GM21423 (cell line): Measurements from ENCODE around the gene AMIGO1.

Source experiments
- ATAC-seq: cut with Tn5 transposase; IDR thresholded peaks from one replicate; pipeline ENCODE4 v1.9.1; 2021; ENCODE audit warnings: mild to moderate bottlenecking, moderate library complexity; ENCODE audit not compliant: unreplicated experiment

AMIGO1 gene

DNA sequence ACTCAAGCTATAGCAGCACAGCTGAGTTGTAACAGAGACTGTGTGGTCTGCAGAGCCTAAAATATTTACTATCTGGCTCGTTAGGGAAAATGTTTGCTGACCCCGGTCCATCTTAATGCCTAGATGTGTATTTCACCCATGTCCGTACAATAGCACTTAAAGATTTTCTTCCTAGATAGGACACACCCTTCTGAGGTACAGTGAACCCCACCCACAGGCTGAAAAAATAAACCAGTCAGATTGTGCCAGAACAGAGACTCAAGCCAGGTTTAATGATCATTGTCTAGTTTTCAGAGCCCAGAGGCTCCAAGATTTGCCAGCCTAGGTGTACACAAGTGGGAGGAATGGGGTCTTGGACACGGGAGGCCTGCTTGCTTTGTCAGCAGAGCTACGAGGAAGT, 5.6 kb downstream of the AMIGO1 start:
- no peak for ATAC-seq

DNA sequence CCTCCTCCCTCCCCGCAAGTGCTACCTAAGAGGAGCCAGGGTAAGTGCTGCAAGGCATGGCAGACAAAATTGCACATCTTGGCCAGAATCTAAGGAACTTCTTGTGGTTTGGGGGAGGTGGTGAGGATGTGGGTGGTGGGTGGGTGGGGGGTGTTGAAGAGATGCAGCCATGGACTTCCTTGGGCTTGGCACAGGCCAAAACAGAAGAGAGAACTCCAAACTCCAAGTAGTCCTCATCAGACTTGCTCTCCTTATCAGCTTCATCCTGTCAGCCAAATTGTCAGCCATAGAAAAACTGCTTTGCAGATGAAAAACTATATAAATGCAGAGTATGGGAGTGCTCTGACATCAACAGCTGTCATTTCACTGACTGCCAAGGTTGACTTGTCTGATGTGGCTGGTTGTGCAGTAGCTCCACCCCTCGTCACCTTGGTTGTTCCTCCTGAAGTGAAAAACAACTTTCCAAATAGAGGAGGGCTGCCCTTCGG, 7.1 kb downstream of the AMIGO1 start:
- ATAC-seq: no peak

DNA sequence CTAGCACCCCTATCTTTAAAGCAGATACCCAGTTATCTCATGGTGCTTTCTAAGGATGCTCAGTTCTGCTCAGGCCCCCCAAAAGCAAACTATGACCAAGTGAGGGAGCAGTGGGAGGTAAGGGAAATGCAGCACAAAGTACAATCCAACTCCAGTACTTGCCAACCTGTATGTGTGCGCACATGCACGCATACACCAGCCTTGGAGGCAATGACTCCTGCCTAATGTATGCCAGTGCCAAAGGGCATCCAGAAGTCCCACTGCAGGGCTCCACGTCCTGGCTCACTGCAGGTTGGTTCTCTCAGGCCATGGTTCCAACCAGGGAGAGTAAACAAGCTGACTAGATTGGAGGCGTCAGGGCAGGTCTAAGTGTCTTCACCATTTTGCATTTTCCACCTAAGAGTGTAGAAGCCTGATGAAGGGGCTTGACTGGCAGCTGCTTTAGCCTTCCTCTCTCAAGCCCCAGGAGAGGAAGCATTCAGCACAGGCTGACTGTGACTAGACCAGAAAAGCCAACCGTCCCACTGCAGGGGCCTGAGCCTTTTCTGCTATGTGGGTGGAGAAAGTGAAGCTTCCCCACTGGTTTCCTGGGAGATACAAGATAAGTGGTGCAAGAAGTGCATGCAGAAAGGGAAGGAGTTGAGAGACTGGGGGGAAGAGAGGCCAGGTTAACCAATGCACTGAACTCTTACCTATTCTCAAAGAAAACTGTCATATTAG, 7.7 kb downstream of the AMIGO1 start:
- no peak for ATAC-seq

DNA sequence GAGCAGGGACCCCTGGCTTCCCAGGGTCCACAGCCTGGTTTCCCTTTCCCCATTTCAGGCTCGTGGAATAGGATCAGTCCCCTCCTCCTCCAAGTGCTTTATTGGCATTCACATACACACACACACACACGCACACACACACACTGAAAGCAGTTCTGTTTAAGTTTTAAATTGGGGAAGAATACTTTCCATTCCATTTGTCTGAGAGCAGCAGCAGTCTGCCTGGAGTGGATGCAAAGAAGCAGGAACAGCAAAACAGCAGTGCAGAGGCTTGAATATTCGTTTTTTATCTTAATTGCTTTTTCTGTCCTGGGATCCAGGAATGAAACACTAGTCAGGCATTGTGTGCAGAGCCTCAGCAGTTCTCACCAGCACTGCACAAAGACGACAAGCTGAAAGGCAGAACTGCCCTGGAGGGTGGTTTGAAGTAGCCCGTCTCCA, 8.6 kb downstream of the AMIGO1 start:
- no peak for ATAC-seq

DNA sequence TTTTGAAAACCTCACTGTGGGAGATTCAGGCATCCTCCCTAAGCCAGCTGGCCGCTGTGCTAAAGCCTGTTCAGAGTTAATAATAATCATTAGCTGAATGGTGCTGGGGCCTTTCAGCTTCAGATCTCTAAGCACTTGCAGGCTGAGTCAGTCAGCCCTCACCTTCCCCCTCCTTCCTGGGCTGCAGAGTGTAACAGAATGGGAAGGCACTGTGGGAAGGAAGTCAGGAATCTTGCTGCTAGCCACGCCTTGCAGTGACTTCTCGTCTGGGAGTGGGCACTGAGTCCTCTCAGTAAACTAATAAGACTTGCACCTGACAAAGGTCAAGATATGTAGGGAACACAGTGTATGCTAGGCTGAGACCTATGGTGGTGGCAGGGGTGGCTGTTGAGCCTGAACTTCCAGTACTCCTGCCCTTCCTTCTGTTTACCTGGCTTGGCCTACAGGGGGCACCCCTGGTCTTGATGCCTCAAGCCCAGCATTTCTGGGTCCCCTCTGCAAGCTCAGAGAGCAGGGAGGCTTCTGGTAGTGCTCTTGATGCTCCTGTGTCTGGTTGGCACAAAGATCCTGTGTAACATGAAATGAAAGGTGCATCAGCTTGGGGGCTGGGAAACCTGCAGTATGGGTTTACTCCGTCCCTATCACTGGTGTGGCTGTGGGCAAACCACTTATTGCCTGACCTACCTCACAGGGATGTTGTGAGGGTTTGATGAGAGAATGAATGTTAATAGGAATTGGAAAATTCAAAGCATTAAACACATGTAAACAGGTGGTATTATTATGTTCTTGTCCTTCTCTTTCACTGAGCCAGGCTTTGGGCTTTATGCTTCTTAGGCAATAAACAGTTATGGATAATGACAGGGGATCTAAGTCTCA, 9.6 kb downstream of the AMIGO1 start:
- no peak for ATAC-seq

DNA sequence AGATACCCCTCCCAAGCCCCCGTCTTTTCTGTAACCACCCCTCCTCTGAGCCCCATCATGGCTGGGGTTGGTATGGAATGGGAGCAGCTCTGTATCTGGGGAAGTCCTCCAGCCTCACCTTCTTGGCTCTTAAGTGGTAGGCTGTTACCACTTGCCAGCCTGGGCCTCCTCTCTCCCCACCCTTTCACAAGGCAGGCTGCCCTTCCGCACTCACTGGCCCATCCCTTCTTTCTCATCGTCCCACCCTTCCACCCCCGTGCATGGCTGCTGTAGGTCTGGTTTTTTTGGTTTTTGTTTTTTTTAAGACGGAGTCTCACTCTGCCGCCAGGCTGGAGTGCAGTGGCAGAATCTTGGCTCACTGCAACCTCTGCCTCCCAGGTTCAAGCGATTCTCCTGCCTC, 10.4 kb downstream of the AMIGO1 start:
- ATAC-seq: no peak

DNA sequence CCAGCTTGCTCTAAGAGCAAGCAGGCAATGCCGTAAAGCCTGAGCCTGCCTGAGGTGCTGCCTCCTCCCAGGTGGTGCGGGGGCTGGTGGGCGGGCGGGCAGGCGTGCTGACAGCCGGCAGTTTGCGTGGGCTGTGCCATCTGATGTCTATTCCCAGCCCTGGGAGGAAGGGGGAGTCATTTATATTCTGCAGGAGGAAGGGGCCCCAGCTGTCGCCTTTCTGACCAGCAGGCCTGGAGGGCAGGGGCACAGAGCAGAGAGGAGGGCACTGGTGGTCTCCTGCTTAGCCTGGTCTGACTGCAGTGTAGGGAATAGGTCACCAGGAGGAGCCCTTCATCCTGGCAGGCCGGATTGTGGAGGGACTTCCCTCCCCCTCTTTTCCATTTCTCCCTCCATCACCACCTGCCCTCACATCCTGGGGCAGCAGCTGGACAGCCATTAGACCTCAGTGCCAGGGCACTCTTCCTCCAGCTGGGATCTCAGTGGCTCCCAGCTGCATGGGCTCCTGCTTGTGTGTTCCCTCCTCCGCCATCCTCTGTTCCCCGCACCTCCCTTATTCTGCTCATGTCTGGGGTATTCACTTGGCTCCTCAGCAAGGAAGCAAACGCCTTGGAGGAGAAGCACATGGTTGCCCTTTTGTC, 11.2 kb downstream of the AMIGO1 start:
- no peak for ATAC-seq

DNA sequence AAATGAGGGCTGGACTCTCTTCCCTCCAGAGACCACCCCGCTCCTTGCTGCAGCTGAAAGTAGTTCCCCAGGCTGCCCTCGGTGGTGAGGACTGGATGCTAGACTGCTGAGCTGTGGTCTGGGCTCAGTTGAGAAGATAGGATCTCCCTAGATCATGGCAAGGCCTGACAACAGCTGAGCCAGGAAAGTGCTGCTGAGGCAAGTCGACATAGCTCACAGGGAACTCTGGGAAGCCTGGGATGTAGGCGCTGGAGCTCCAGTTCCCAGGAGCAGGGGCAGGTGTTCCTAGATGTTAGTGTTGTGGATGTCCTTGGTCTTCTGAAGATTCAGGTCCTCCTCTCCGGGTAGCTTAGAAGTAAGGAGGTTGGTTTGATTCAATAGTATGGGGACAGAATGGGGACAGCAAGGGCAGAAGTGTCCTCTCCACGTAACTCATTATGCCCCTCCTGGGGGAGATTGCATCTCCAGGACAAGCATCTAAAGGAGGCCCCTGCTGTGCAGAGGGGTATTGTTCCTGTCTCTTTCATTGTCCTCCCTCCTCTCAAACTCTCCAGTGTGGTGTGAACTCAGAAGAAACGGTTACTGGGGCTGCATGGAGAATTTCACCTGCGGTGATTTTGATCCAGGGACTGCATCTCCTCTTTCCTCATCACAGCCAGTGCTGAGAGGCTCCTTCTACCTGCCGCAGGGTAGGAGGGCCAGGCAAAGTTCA, 11.9 kb downstream of the AMIGO1 start:
- ATAC-seq: no peak

DNA sequence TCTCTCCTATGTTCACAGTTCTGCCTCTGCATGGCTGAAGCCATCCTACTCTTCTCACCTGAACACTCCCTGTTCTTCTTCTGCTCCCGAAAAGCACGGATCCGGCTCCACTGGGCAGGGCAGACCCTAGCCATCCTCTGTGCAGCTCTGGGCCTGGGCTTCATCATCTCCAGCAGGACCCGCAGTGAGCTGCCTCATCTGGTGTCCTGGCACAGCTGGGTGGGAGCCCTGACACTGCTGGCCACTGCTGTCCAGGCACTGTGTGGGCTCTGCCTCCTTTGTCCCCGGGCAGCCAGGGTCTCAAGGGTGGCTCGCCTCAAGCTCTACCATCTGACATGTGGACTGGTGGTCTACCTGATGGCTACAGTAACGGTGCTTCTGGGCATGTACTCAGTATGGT, 13.8 kb downstream of the AMIGO1 start:
- no peak for ATAC-seq

DNA sequence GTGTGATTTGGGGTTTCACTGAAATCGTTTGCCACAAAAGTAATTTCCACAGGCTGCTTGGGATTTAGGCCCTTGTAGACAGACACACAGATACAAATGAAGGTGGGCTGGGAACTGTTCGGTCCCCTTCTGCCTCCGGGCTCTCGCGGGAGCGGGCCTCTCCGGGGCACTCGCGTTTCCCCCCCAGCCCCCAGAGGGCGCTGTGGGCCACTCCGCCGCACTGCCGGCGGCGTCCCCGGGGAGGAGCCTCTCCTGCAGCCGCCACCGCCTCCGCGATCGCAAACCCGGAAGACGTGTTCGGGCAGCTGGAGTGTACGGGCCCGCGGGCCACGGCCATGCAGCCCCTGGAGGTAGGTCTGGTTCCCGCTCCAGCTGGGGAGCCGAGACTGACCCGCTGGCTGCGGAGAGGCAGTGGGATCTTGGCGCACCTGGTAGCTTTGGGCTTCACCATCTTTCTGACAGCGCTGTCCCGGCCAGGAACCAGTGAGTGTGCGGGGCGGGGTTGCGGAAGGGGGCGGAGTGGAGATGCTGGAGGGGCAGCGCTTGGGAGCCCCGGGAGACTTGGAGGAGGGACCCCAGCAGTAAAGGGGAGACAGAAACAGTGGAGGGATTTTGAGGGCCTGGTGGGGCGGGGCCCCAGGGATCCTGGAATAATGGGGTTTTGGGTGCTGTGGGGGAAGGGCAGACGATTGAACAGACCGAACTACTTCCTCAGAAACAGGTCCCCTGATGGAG, 15.6 kb downstream of the AMIGO1 start, which contains the start of gene CYB561D1:
TSS of gene CYB561D1 (plus strand) at position 290 of the 735 bp plus-strand sequence. CDS start at position 336, 46 bp downstream.
- ATAC-seq: peak; percentile 83

DNA sequence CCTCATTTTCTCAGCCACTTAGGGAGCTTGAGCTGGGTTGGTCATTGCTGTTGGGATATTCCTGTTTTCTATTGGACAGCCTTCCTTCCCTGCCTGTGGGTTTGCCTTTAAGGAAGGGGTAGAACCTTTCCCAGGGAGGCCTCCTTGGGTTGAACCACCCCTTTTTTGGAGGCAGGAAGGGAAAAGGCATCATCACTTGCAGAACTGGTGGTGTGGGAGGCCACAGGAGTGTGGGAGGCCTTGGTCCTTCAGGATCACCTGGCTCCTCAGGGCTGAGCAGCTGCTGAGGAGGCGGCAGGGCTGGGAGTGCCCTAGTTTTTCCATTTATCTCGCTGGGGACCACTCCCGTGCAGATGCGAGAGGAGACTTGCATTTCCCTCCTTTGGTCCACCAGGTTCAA, 16.3 kb downstream of the AMIGO1 start:
- ATAC-seq: no peak

DNA sequence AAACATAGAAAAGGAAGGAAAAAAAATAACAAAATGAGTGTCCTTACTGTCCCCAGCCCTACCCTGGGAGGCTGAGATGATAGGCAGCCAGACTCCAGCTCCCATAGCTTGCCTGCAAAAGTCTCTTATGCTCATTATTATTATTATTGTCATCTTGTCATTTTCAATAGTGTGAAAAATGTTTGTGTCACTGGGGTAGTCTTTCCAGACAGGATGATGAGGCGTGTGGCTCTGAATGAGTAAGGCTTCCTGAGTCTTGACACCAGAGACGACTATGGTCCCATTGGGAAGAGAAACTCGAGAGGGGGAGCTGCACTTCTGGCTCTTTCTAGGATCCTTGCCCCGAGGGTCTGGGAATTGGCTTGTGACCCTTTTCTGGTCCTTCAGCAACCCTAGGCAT, 16.7 kb downstream of the AMIGO1 start:
- ATAC-seq: no peak

DNA sequence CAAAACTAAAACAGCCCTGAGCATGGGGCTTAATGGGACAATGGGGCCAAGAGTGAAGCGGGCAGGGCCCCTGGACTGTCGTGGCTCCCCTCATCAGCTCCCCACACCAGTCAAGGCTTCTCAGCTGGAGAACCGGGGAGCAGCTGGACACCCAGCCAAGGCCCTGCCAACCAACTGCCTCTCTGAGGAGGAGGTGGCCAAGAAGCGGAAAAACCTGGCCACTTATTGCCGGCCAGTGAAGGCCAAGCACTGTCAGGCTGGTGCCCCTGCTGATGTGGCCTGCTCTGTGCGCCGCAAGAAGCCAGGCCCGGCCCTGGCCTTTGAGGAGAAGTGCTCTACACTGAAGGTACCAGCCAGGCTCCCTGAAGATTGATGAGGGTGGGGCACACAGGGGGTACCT, 18.2 kb downstream of the AMIGO1 start:
- ATAC-seq: no peak

DNA sequence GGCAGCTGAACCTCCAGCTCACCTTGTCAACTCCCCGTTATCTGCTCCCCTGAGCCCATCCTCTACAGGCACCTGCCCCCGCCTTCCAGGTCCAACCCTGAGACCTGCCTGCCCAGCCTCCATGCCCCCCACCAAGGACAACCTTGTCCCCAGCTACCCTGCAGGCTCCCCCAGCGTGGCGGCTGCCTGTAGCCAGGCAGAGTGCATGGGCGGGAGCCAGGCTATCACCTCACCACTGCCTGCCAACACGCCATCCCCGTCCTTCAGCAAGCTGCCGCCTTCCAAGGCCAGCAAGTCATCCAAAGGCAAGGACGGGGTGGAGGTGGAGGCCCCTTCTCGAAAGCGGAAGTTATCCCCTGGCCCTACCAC, 18.6 kb downstream of the AMIGO1 start:
- no peak for ATAC-seq

DNA sequence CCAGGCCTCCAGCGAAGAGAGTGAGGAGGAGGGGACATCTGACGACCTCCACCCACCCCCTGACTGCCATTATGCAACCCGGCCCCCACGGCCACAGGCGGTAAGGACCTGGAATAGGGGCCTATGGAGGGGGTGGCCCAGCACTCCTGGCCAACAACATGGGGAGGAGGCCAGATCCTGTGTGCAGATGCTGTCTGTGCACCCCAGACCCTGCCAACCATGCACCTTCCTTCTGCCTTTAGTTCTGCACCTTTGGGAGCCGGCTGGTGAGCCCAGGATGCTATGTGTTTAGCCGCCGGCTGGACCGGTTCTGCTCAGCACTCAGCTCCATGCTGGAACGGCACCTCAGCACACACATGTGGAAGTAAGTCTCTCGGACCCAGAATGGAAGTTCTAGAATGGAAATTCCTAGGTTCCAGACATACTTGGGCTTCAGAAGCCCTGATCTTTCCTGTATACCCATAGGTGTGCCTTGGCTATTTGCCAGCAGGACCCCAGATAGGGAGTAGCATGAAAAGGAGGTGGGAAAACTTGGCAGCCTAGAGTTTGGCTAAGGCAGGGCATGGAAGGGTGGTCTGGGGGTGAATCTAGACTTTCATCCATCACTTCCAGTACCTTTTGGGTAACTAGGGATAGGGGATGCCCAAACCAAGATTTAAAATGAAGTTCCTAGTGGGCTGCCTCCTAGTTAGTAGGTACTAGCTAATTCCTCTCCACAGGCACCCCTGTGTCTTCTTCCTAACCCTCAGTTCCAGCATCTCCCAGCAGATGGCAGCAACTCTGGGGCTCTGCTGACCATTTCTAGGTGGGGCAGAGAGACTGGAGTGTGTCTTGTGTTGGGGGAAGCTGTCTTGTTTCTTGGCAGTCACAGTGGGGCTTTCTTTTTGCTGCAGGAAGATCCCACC, 19.2 kb downstream of the AMIGO1 start:
- no peak for ATAC-seq

DNA sequence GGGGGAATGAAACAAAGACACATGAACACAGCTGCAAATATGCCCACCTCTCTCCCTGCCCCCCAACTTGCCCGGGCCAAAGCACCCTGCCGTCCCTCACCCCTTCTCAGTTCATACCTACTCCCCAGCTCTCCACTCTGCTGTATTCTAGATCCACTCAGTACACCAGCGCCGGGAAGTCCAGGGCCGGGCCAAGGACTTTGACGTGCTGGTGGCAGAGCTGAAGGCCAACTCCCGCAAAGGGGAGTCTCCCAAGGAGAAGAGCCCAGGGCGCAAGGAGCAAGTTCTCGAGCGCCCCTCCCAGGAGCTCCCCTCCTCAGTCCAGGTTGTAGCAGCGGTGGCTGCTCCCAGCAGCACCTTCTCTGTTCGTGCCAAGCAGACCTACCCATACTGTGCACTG, 20.8 kb downstream of the AMIGO1 start:
- no peak for ATAC-seq

DNA sequence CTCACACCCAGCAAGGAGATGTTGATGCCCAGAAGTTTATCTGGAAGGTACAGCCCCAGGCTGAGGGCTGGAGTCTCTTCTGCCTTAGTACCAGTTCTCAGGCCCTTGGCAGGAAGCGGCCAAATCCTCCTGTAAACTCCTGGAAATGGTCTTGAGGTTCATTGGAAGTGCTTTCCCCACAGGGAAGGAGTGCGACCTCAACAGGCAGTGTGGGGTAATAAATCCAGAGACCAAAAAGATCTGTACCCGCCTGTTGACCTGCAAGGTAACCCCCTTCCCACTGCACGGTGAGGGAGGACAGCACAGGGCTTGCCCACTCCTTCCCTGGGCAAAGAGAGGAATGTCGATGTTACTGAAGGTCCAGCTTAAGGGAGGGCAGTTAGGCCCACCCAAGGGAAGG, 21.3 kb downstream of the AMIGO1 start:
- no peak for ATAC-seq

DNA sequence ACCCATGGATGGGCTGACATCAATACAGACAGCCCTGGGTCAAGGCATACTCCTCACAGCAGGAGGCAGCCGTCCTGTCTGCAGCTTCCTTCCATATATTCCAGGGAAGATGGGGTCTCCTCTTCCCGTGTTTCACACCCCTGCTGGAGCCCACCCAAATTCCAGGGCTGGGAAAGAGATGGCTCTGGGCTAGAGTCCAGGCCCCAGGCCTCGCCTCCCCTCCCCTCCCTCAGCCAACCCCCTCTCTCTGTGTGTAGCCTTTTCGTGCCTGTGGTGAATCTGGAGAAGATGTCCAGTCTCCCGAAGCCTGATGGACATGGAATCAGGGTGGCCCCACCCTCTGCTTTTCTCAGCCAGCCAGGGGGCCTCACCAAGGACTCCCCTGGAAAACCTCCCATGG, 22.3 kb downstream of the AMIGO1 start:
- ATAC-seq: no peak

DNA sequence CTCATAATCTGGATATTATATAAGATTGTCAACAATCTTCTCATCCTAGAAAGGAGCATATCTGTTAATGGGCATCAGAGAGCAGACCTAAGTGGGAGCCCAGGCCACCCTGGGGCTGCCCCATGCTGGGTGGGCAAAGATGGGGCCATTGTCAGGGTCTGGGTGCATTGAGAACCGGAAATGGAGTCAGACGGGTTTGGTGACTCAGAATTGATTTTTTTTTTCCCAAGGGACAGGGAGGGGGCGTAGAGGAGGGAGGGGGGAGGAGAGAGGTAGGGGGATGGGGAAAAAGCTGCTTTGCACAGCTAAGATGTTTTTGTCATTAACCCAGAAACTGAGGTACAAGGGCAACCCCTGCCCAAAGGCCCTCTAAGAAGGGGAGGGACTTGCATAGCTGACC, 24.5 kb downstream of the AMIGO1 start:
- ATAC-seq: no peak
